HEK293T (cell line): ENCODE data around the gene PSENEN.

Source experiments
- BHLHE40 ChIP-seq: fragments of 450-650 bp; IDR thresholded peaks from 2 replicates; pipeline ENCODE4 v1.6.1; 2016; ENCODE audit warnings: mild to moderate bottlenecking, moderate library complexity, borderline replicate concordance
- ELF4 ChIP-seq: fragments of 450-650 bp; IDR thresholded peaks from 2 replicates; pipeline ENCODE4 v1.6.1; 2017; ENCODE audit warnings: antibody characterized with exemption
- FOXM1 ChIP-seq: fragments of 450-650 bp; IDR thresholded peaks from 2 replicates; pipeline ENCODE4 v1.6.1; 2017; ENCODE audit warnings: mild to moderate bottlenecking, borderline replicate concordance
- L3MBTL2 ChIP-seq: fragments of 450-650 bp; conservative IDR thresholded peaks from 2 replicates; pipeline ENCODE4 v1.6.1; 2016; ENCODE audit warnings: mild to moderate bottlenecking
- LEF1 ChIP-seq: fragments of 450-650 bp; IDR thresholded peaks from 2 replicates; pipeline ENCODE4 v1.6.1; 2017; ENCODE audit warnings: mild to moderate bottlenecking, borderline replicate concordance
- NFRKB ChIP-seq: fragments of 450-650 bp; IDR thresholded peaks from 2 replicates; pipeline ENCODE4 v1.6.1; 2016; ENCODE audit warnings: mild to moderate bottlenecking, moderate library complexity
- SP1 ChIP-seq: fragments of 450-650 bp; IDR thresholded peaks from 2 replicates; pipeline ENCODE4 v1.6.1; 2017
- SUZ12 ChIP-seq: fragments of 450-650 bp; IDR thresholded peaks from 2 replicates; pipeline ENCODE4 v1.6.1; 2016; ENCODE audit warnings: mild to moderate bottlenecking
- ZNF384 ChIP-seq: fragments of 450-650 bp; IDR thresholded peaks from 2 replicates; pipeline ENCODE4 v1.6.1; 2016

- TF ChIP-seq NFRKB: no peak
- no peak for TF ChIP-seq SP1
- TF ChIP-seq LEF1: no peak
- TF ChIP-seq BHLHE40: no peak
- TF ChIP-seq ELF4: peak; percentile 96
- no peak for TF ChIP-seq SUZ12
- no peak for TF ChIP-seq FOXM1
- peak; percentile 70 for TF ChIP-seq L3MBTL2
- no peak for TF ChIP-seq ZNF384
Measured at GRCh38 chr19:35748106-35749020, 2.9 kb downstream of the PSENEN start, which contains the start of gene LIN37.
